PFSK-1 (cell line): ENCODE data around the gene KICS2.

ENCODE experiments used
- POLR2AphosphoS5 ChIP-seq: IDR thresholded peaks from 2 replicates; pipeline ENCODE4 v1.6.1; 2012; ENCODE audit warnings: low read depth, mild to moderate bottlenecking, control low read depth, low read length, moderate library complexity
- SIN3A ChIP-seq: IDR thresholded peaks from 2 replicates; pipeline ENCODE4 v1.6.1; 2012; ENCODE audit warnings: mild to moderate bottlenecking, low read length, moderate library complexity, borderline replicate concordance; ENCODE audit not compliant: insufficient read depth
- TF ChIP-seq, protein P1 (sequence below), 2 experiments: IDR thresholded peaks; 2 replicates each; pipeline versions ENCODE4 v1.6.1 to v1.8.0; 2011 to 2012; ENCODE audit warnings: low read depth in 2 of 2, low read length in 2 of 2, control low read depth in 1 of 2, inconsistent platforms in 1 of 2, mild to moderate bottlenecking in 1 of 2, moderate library complexity in 1 of 2; ENCODE audit not compliant: insufficient read depth in 1 of 2

DNA sequence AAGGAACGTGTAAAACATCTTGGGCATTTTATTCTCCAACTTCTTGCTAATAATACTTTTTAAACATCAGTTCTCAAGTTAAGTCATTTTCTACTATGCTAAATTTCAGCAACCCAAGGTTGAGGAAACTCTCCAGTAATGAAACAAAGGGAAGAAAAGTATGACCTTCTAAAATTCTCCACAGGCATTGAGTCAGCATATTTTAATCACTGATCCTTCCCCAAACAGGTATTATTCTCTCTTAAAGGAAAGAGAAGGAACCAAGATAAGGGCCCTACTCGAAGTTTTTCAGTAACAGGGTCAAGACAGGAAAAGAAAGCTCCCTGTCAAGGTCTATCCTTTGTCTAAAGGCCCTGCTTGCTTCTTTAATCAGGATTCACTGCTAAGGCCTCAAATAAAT lies 3.0 kb downstream of the KICS2 start:
- TF ChIP-seq, protein P1, sequence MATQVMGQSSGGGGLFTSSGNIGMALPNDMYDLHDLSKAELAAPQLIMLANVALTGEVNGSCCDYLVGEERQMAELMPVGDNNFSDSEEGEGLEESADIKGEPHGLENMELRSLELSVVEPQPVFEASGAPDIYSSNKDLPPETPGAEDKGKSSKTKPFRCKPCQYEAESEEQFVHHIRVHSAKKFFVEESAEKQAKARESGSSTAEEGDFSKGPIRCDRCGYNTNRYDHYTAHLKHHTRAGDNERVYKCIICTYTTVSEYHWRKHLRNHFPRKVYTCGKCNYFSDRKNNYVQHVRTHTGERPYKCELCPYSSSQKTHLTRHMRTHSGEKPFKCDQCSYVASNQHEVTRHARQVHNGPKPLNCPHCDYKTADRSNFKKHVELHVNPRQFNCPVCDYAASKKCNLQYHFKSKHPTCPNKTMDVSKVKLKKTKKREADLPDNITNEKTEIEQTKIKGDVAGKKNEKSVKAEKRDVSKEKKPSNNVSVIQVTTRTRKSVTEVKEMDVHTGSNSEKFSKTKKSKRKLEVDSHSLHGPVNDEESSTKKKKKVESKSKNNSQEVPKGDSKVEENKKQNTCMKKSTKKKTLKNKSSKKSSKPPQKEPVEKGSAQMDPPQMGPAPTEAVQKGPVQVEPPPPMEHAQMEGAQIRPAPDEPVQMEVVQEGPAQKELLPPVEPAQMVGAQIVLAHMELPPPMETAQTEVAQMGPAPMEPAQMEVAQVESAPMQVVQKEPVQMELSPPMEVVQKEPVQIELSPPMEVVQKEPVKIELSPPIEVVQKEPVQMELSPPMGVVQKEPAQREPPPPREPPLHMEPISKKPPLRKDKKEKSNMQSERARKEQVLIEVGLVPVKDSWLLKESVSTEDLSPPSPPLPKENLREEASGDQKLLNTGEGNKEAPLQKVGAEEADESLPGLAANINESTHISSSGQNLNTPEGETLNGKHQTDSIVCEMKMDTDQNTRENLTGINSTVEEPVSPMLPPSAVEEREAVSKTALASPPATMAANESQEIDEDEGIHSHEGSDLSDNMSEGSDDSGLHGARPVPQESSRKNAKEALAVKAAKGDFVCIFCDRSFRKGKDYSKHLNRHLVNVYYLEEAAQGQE (IDR thresholded peaks at IDR 0.05; ENCODE audit: insufficient read depth in 1 of 2, low read depth in 2 of 2, low read length in 2 of 2) = no peak
- TF ChIP-seq POLR2AphosphoS5 (no peak), SIN3A (no peak)
